Islet precursor cell (in vitro differentiated cells): ENCODE measurements around the gene MYH7.
A peak's percentile ranks its signal among the peaks of the same experiment; 100 is the strongest.
"Not testable (repeated sequence)": the region's sequence is repeated elsewhere in the genome, so short reads cannot be mapped to it uniquely, and the experiment has no call there.

Source experiments
- DNase-seq: peaks from one replicate; pipeline ENCODE4 v3.0.0-alpha.2; 2018

The MYH7 gene

DNA sequence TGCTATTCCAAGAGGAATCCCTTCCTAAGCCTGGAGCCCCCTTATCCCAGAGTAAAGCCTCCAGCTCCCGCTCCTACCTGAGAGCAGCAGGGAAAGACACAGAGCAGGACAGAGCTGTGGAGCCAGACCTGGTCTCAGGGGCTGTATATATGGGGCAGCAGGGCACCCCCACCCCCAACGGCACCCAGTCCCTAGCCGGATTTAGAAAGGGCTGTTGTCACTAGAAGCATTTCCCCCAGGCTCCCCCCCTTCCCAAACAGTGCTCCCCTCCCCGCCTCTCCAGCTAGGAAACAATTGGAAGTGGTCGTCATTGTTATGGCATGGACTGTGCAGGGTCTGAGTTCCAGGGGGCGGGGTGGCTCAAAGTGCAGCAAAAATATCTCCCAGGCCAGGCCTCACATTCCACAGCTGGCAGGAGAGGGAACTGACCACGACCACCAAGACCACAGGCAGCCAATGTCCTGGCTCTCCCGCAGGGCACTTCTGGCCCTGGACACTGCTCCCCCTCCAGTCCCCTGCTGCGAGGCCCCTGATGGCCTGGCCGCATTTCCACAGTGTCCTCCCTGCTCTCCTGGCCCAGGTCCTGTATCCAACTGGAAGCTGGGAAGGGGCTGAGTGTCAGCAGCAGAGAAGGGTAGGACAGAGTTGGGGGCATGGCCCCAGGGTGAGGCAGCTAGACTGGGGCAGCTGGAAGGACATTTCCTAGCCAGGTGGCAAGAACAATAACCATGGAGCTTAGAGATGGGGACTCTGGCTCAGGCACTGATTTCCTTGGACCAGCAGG is at the start of gene MYH7:
MYH7 (minus strand) TSS at position 118 of the 784 bp plus-strand sequence. CDS start 1,928 bp downstream, outside the sequence.
- peak; percentile 79 for DNase-seq

DNA sequence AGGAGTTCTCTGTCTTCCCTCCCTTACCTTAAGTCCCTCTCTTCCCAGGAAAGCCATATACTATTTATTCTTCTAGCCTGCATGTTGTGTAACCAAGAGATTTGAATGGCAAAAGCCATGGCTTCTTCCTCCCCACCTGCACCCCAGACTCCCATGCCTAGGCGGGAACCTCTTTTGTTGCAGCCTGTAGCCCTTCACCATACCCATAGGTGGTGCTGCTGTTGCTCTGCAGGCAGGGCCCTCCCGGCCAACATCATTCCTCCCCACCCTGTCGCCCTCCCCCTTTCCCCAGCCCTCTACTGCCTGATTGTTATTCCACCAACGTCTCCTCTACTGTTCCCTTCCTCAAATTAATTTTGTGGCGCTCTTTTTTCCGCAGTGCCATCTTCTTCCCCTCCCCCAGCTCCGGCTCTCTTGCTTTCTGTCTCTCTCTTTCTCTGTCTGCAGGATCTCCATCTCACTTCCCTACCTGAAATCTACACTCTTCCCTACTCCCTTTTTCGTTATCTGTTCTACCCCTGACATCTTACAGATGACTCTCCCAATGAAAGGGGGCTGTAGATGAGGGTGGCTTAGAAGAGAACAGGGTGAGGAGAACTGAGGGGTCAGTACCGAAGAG is 47.9 kb upstream of the MYH7 start:
- peak; percentile 76 for DNase-seq

DNA sequence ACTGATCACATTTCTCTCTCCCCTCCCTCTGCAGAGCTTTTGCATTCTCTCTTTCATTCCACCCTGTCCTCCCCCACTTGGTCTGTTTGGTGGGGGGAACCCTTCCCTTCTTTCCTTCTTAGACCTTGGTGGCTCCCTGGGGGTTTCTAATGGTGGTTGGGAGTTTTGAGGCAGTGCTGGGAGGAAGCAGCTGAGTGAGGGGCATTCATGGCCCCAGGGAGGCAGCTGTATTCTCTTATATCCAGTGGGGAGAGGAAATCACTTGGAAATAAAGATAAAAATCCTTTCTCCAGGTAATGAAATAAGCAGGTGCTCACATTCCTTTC is 47.3 kb upstream of the MYH7 start:
- no peak for DNase-seq

DNA sequence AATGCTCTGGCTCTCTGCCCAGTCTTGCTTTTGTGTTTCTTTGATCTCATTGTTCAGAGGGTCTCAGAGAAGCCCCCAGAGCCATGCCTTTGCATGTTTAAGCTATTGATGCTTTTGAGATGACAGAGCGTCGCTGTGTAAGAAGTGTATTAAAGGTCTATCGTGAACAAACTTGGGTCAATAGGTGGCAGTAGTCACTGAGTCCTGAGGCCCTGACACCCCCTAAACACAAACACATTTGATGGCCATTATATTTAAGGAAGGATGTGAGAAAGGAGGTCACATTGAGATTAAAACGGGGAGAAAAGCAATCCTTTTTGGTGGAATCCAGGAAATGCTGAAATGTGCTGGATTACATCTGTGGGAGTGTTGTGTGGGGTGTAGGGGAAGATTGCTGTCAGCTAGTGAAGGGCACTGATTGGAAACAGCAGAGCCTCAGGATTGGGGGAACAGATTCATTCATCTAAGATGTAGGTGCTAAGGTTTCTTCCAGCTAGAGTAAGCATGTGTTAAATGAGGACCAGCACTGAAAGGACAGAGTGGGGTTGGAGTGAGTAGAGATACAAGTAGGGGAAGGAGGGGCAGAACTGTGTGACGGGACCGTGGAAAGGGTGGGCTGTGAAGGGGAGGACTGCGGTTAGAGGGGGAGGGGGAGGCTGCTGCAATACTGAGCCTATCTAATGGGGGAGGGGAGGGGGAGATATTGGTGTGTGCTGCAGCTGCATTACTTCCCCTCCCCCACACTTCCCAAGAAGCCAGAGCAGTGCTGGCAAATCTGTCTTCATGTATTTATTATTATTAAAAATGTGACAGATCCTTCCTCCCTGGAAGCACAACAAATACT is 46.7 kb upstream of the MYH7 start:
- DNase-seq, result no peak

DNA sequence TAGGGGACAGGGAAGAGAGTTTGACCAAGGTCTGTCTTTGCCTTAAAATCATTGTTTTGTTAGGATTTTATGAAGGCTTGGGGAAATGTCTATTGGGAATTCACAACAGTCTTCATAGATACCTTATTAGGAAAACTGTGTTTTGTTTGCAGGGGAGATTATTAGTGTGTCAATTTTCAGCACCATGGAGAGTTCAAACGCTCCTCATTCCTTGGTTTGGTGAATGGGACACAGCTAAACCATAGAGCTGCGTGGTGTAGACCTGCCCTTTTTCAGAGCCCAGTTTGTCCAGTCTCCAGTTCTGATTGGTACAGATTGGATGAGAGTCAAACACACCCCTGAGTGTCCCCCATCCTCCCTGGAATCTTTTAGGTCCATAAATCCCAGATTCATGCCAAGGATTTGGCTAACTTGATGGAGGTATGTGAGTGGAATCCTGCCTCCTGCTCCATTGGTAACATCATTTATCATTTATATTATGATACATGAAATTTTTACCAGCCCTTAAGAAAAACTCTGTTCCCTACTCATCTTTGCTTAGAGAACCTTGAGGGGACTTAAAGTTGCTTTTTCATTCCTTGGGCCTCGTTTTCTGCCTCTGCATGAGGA is 46.0 kb upstream of the MYH7 start:
- peak; percentile 55 for DNase-seq

DNA sequence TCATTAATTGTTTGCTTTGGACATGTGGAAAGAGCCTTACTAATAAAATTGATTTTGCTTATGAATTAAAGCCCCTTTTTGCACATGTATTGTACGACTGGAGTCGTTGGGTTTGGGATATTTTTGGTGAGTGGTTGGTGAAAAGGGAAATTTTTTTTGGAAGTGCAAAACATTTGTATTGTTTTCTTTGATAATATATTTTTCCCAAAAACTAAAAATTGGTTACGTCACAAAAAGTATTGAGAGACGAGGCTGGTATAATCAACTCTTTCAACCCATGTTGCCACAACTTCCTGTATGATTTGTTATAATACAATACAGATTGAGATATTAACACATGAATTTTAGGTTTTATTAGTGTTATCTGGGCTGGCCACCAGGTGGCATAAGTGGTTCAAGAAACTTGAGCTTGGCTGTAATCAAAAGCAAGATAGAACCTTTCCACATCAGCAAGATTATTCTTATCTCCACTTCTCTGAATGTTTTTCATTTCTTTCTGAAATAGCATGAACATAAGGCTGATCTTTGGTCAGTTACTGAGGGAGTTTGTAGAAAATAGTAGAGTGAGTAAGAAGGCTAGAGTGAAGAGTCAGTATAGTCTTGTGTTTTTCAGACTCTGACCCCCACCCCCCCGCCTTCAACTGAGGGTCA is 42.8 kb upstream of the MYH7 start:
- DNase-seq, result no peak

DNA sequence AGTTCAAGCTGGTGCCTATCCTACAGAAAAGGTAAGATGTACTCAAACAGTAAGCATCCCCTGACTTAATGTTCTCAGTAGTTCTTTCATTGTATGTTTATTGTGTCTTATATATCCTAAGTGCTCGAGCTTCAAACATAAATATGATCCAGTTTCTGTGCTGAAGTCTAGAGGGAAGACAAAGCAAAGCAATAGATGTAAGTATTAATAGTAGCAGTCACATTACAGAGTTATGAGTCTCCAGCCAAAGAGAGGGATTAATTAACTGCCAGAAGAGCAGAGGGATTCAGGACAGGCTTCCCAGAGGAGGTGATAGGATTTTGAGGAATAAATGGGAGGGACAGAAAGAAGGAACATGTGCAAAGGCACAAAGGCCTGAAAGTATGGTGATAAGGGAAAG is 35.5 kb upstream of the MYH7 start:
- DNase-seq, result no peak

DNA sequence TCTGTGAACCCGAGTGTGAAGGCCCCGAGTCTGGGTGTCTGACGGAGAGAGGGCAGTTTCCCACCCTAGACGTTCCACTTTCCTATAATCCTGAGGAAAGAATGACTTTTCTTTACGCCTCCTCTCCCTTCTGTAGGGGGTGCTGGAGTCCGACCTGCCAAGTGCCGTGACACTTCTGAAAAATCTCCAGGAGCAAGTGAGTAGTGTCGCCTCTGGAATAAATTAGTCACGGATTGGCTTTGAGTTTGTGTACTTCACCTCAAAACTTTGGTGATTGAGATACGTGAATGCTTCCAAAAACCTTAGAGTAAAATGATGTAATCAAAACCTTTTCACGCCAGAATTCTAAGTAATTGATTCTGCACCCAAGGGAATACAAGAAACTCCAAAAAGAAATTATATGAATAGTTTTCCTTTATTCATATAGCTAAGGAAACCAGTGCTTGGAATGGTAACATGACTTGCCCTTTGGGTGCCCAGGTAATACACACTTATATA is 34.5 kb upstream of the MYH7 start:
- no peak for DNase-seq

DNA sequence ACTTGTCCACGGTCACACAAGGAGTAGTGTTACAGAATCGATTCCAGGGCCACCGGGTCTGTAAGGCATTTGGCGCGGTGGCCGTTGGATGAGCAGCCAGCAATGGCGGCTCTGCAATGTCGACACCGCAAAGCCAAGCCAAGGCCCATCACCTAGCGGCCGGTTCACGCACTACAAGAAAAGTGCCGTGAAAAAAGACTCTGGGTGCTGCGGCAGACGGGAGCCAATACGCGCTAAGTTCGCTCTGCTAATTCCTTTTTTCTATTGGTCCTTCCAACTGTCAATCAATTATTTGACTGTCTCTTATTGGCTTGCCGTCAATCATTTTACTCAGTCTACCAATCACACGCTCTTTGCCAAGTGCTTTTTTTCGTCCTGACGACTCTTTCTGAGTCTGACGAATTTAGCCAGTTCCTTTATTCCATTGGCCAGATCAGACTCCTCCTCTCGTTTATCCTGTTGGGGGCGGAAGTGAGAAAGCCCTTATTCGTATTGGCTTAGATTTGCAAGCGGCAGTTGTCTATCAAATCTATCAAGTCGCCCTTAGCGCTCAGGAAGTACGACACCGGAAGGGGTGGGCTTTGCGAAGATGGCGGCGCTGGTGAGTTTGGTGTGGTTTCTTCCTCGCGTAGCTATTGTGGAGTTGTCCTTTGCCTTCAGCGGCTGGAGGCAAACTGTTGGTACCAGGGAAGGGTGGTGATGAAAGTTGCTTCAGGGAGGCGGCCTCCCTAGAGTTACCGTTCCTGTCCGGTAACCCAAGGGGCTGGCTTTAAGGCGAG is 33.9 kb upstream of the MYH7 start, which contains the start of gene NGDN:
NGDN (plus strand) TSS at position 577 of the 779 bp plus-strand sequence; CDS start at position 590, 13 bp downstream.
- peak; percentile 99 for DNase-seq

DNA sequence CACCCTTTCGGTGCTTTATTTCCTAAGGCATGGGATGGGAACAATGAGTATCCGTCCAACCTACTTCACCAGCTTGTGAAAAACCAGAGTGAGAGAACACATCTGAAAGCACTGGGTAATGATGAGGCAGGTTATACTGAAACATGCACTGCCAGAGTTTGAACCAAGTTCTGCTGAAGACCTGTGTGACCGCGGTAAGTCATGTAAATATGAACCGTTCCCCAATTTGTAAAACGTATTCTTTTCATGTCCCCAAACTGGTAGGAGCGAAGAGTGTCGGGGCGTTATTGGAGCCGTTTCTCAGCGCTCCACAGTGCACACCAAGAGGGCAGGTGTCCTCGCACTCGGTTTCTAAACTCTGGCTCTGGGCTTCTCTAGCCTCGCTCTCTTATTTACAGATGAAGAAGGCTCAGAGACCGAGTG is 33.3 kb upstream of the MYH7 start:
- no peak for DNase-seq

DNA sequence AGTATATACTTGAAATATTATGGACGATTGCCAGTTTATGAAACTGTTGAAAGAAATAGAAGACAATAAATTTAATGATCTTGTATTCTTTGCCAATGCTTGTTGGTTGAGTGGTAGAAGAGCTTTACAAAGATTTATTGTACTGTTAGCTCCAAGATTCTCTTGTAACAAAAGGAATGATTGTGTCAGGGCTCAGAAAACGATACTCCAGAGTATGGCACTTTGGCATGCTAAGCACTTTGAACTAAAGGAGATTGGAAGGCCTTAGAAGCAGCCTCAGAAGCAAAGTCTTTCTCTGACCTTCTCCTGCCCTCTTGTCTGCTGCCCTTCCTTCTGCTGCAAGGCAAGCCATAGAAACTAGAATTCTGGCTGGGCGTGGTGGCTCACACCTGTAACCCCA is 29.8 kb upstream of the MYH7 start:
- no peak for DNase-seq

DNA sequence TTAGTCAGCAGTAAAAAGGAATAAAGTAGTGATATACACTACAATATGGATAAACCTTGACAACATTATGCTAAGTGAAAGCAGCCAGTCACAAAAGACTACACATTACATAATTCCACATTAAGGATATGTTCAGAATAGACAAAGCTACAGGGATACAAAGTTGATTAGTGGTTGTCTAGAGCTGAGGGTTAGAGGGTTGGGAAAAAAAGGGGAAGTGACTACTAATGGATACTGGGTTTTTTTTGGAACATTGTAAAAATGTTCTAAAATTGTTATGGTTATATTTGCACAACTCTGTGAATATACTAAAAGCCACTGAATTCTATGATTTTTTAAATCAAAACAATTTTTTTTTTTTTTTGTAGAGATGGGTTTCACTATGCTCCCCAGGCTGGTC is 29.2 kb upstream of the MYH7 start:
- no peak for DNase-seq

DNA sequence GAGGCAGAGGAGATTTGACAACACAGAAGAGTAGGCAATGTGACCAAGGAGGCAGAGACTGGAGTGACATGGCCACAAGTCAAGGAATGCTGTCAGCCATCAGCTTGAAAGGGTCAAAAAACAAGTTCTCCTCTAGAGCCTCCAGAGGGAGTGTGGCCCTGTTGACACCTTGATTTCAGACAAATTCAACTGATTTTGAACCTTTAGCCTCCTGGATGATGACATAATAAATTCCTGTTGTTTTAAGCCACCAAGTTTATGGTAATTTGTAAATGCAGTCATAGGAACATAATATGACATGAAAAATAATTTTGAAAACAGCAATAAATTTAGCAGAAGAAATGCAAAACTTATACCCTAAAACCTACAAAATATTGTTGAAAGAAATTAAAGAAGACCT is 25.5 kb upstream of the MYH7 start:
- DNase-seq, result no peak

DNA sequence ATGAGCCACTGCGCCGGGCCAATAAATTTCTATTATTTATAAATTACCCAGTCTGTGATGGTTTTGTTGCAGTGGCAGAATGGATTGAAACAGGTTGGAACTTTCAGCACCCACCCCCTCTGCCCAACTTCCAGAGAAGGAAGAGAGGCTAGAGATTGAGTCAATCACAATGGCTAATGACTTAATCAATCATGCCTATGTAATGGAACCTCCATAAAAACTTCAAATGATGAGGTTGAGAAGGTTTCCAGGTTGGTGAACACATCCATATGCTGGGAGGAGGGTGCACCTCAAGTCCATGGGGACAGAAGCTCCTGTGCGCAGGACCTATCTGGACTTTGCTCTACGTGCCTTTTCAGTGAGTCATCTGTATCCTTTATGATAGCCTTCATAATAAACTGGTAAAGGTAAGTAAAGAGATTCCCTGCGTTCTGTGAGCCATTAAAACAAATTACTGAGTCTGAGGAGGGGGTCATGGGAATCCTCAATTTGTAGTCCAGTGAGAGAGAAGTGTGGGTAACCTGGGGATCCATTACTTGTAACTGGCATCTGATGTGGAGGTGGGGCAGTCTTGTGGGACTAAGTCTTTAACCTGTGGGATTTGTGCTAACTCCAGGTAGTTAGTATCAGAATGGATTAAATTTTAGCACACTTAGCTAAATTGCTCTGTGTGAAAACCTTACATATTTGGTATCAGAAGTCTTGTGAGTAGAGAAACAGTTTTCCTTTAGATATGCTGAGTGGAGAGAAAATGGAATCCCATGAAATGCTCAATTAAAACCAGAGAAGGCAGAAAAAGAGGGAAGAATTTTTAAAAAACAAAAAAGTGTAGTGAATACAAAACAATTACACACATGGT is 22.4 kb upstream of the MYH7 start:
- no peak for DNase-seq

DNA sequence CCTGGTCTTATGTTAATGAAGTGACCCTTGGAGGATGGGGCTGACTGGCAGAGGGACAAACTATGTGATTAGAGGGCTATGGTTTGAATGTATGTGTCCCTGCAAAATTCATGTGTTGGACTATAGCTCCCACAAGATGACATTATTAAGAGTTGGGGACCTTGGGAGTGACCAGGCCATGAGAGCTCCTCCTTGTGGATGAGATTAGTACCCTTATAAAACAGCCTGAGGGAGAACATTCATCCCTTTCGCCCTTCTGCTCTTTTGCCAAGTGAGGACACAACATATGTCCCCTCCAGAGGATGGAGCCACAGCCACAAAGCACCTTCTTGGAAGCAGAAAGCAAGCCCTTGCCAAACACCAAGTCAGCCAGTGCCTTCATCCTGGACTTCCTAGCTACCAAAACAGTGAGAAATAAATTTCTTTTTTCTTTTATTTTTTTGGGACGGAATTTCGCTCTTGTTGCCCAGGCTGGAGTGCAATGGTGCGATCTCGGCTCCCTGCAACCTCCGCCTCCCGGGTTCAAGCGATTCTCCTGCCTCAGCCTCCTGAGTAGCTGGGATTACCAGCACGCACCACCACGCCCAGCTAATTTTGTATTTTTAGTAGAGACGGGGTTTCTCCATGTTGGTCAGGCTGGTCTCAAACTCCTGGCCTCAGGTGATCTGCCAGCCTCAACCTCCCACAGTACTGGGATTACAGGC is 21.6 kb upstream of the MYH7 start:
- not testable (repeated sequence) for DNase-seq

DNA sequence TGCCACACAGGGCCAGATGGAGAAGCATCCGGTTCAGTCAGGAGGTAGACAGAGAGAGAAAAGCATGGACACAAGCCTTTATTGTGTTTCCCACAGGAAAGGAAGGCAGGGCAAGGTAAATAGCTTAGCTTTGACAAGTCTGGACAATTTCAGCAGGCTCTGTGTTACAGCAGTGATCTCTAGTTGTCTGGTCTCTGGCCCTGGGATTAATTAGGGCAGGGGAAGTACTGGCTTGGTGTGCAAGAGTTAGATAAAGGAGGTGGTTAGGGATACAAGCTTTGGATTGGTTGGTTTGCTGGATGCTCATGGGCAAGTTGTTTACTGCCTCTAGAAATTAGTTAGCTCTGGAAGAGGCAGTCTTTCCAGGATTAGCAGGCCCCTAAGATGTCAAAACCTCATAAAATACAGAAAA is 19.0 kb upstream of the MYH7 start:
- DNase-seq, result peak; percentile 88

DNA sequence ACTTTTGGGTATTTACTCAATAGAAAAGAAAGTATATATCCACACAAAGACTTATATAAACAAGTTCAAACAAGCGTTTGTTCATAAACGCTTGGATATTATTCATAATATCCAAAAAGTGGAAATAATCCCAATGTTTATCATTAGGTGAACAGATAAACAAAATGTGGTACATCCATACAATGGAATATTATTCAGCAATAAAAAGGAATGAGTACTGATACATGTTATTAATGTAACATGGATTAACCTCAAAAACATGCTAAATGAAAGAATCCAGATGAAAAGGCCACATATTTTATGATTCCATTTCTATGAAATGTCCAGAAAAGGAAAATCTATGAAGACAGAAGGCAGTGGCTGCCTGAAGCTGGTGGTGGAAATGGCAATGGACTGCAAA is 16.8 kb upstream of the MYH7 start:
- DNase-seq, result no peak

DNA sequence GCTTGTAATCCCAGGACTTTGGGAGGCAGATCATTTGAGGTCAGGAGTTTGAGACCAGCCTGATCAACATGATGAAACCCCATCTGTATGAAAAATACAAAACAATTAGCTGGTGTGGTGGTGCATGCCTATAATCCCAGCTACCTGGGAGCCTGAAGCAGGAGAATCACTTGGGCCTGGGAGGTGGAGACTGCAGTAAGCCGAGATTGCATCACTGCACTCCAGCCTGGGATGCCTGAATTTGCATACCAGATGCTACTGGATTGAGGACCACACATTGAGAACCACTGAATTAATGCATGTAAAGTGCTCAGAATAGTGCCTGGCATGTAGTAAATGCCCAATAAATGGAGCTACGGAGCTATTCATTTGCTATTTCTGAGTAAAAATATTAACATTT is 14.9 kb upstream of the MYH7 start:
- no peak for DNase-seq

DNA sequence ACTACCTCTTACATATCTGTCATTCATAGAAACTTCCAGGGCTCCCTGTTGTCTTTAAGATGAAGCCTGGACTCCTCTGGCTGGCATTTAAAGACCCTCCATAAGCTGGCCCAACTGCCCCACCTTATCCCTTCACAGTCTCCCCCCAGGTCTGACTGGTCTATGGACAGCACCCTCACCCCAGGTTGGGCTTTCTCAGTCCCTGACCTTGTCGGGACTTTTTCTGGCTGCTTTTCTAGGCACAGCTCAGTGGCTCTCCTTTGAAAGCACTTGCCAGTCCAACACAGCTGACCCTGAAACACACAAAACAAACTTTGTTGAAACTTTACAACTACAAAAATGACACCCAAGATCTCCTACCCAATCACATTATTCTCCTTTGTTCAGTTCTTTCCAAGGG is 13.9 kb upstream of the MYH7 start:
- no peak for DNase-seq
